GM23248 (cell line): ENCODE data around the gene CASTOR2. TPM values are rescaled to one million over a fixed set of nuclear protein-coding genes. Genes with fewer than 3 reads are reported as not detected.
"Not testable (repeated sequence)": the region's sequence is repeated elsewhere in the genome, so short reads cannot be mapped to it uniquely, and the experiment has no call there.

Experiments used
- DNase-seq: peaks from one replicate; pipeline ENCODE4 v3.0.0-alpha.2; 2015
- H2AFZ ChIP-seq: fragments of 200-600 bp; sonication (generic); 2 replicates; pipeline ENCODE4 v1.6.1; 2016; ENCODE audit warnings: antibody characterized with exemption
- H3F3A ChIP-seq: fragments of 200-600 bp; sonication (generic); 2 replicates; pipeline ENCODE4 v1.6.1; 2016; ENCODE audit warnings: mild to moderate bottlenecking, antibody characterized with exemption, mixed run types; ENCODE audit not compliant: insufficient read depth
- H3K27ac ChIP-seq: fragments of 200-600 bp; sonication (generic); 2 replicates; pipeline ENCODE4 v1.5.1; 2016; ENCODE audit warnings: mild to moderate bottlenecking
- H3K27me3 ChIP-seq: fragments of 200-600 bp; sonication (generic); replicated peaks from 2 replicates; pipeline ENCODE4 v1.6.1; 2016; ENCODE audit warnings: mild to moderate bottlenecking; ENCODE audit not compliant: insufficient read depth
- H3K36me3 ChIP-seq: fragments of 200-600 bp; sonication (generic); 2 replicates; pipeline ENCODE4 v1.6.1; 2016; ENCODE audit warnings: low read depth, mild to moderate bottlenecking
- H3K4me1 ChIP-seq: fragments of 200-600 bp; sonication (generic); 2 replicates; pipeline ENCODE4 v1.6.1; 2016; ENCODE audit warnings: mild to moderate bottlenecking; ENCODE audit not compliant: insufficient read depth
- H3K4me2 ChIP-seq: fragments of 200-600 bp; sonication (generic); one replicate; pipeline ENCODE4 v1.6.1; 2016; ENCODE audit warnings: mild to moderate bottlenecking; ENCODE audit not compliant: unreplicated experiment
- H3K4me3 ChIP-seq: fragments of 200-600 bp; sonication (generic); 2 replicates; pipeline ENCODE4 v1.5.1; 2016; ENCODE audit warnings: mild to moderate bottlenecking
- H3K79me2 ChIP-seq: fragments of 200-600 bp; sonication (generic); 2 replicates; pipeline ENCODE4 v1.6.1; 2016; ENCODE audit warnings: mild to moderate bottlenecking; ENCODE audit not compliant: insufficient read depth
- H3K9ac ChIP-seq: fragments of 200-600 bp; sonication (generic); 2 replicates; pipeline ENCODE4 v1.6.1; 2016; ENCODE audit warnings: mild to moderate bottlenecking
- H3K9me2 ChIP-seq: fragments of 200-600 bp; sonication (generic); 2 replicates; pipeline ENCODE4 v1.6.1; 2016; ENCODE audit warnings: mixed run types, mild to moderate bottlenecking, moderate library complexity; ENCODE audit not compliant: insufficient read depth
- H3K9me3 ChIP-seq: fragments of 200-600 bp; sonication (generic); one replicate; pipeline ENCODE4 v1.6.1; 2017; ENCODE audit warnings: low read depth
- H4K20me1 ChIP-seq: fragments of 200-600 bp; sonication (generic); 2 replicates; pipeline ENCODE4 v1.6.0; 2016; ENCODE audit not compliant: insufficient read depth
- EZH2 ChIP-seq: fragments of 200-600 bp; sonication (generic); IDR thresholded peaks from 2 replicates; pipeline ENCODE4 v1.6.1; 2018; ENCODE audit warnings: antibody characterized with exemption, mild to moderate bottlenecking; ENCODE audit not compliant: insufficient read depth, poor library complexity, severe bottlenecking
- EZH2phosphoT487 ChIP-seq: fragments of 200-600 bp; sonication (generic); IDR thresholded peaks from 2 replicates; pipeline ENCODE4 v1.6.1; 2018; ENCODE audit warnings: antibody characterized with exemption, moderate library complexity, mild to moderate bottlenecking, low read depth; ENCODE audit not compliant: insufficient read depth
- WGBS, 2 experiments: methylation state at CpG; one replicate each; pipeline ENCODE4 v1.1.6; 2015 to 2017; ENCODE audit warnings: low lambda C conversion rate in 2 of 2, low coverage in 1 of 2; ENCODE audit errors: missing lambda C conversion rate in 2 of 2; 5-methylcytosine and 5-hydroxymethylcytosine counted together
- in situ Hi-C: fragments of 300-500 bp; cut with MboI; formaldehyde crosslinking; loops from 2 replicates; pipeline ENCODE4 v1.15.0; 2020
- polyA plus RNA-seq: library from polyadenylated mRNA; unstranded; fragments of >200 nt; fragmentation: Nextera tagmentation; extraction: Ambion mirVana; gene quantifications from 2 replicates; pipeline ENCODE4 v1.2.1, GENCODE V29; 2016
- total RNA-seq: library from RNA; depleted of rRNA; stranded (reverse); fragments of >200 nt; shearing (Covaris generic); gene quantifications from 2 replicates; pipeline ENCODE4 v1.2.3, GENCODE V29; 2014

CASTOR2 gene
- total and polyA plus RNA-seq, 2 experiments from 2014 or later, result 0.70 to 8.4 TPM

GRCh38 chr7:74996361-74996760 lies 31.9 kb downstream of the CASTOR2 start:
- H4K20me1 ChIP-seq, in situ Hi-C loops, DNase-seq: not testable (repeated sequence)

GRCh38 chr7:74997811-74998210 lies 33.3 kb downstream of the CASTOR2 start:
- H3K9me2 ChIP-seq, H3K27ac ChIP-seq, in situ Hi-C loops, H3K27me3 ChIP-seq, H3K9me3 ChIP-seq, H2AFZ ChIP-seq, H3K36me3 ChIP-seq, H4K20me1 ChIP-seq, H3K9ac ChIP-seq, H3K4me2 ChIP-seq, H3F3A ChIP-seq, H3K4me3 ChIP-seq: not testable (repeated sequence)
- Histone ChIP-seq H3K4me1 (peaks cover 13% of the 10 kb centered on the region), H3K79me2 (peaks cover 26% of the 10 kb centered on the region; the same call in 1 of the 2 replicates)
- DNase-seq, result peak; percentile 16
- 36 to 51% methylated on average over 6 to 8 of the region's 8 CpGs for WGBS, 2 experiments

More at GRCh38 chr7:74996361-74996760, 31.9 kb downstream of the CASTOR2 start:
- 90% methylated on average over 5 of the region's 5 CpGs for WGBS, 2 experiments
- H3K27ac ChIP-seq, H3K9me2 ChIP-seq, H3K36me3 ChIP-seq, H3F3A ChIP-seq, H3K9ac ChIP-seq, H3K4me3 ChIP-seq, H3K27me3 ChIP-seq, H3K9me3 ChIP-seq, H3K4me2 ChIP-seq, H2AFZ ChIP-seq: not testable (repeated sequence)
- Histone ChIP-seq H3K79me2 (peaks cover 26% of the 10 kb centered on the region; the same call in 1 of the 2 replicates), H3K4me1 (peaks cover 13% of the 10 kb centered on the region)

GRCh38 chr7:75001356-75001755 lies 36.9 kb downstream of the CASTOR2 start:
- H3K27me3 ChIP-seq, H4K20me1 ChIP-seq, H3K4me3 ChIP-seq, H3F3A ChIP-seq, H3K27ac ChIP-seq, H3K9me2 ChIP-seq, H3K4me2 ChIP-seq, in situ Hi-C loops, H3K36me3 ChIP-seq, H3K9ac ChIP-seq, H3K9me3 ChIP-seq, DNase-seq, H2AFZ ChIP-seq, H3K4me1 ChIP-seq: not testable (repeated sequence)
- H3K79me2 ChIP-seq, result peaks cover 24% of the 10 kb centered on the region
- WGBS, 2 experiments, result 93 to 94% methylated on average over 8 of the region's 8 CpGs

GRCh38 chr7:75010036-75010435 lies 45.5 kb downstream of the CASTOR2 start:
- Histone ChIP-seq H3K27ac (no peak overlapping the region), H3K36me3 (no peaks in the 10 kb centered on the region), H2AFZ (no peak overlapping the region), H3K27me3 (no peaks in the 10 kb centered on the region), H3K79me2 (no peaks in the 10 kb centered on the region), H3K4me3 (no peak overlapping the region), H3K4me2 (no peak overlapping the region), H3K4me1 (no peaks in the 10 kb centered on the region), H3F3A (no peaks in the 10 kb centered on the region), H3K9me3 (no peaks in the 10 kb centered on the region), H4K20me1 (peaks cover 5% of the 10 kb centered on the region), H3K9me2 (no peaks in the 10 kb centered on the region), H3K9ac (no peak overlapping the region)
- in situ Hi-C loops, result no loop called here
- 100% methylated on average over 2 of the region's 2 CpGs for WGBS, 2 experiments
- TF ChIP-seq EZH2phosphoT487 (no peak), EZH2 (no peak)
- no peak for DNase-seq

- H3K4me3 ChIP-seq, result no peak overlapping the region
- no peaks in the 10 kb centered on the region for H3K27me3 ChIP-seq
- H3F3A ChIP-seq, result no peaks in the 10 kb centered on the region
- H3K9me2 ChIP-seq, result no peaks in the 10 kb centered on the region
- H3K9ac ChIP-seq, result no peak overlapping the region
- no peaks in the 10 kb centered on the region for H3K79me2 ChIP-seq
- no peak overlapping the region for H3K27ac ChIP-seq
- in situ Hi-C loops, result no loop called here
- WGBS, 2 experiments, result 92 to 97% methylated on average over 18 of the region's 18 CpGs
- H3K4me2 ChIP-seq, result no peak overlapping the region
- no peaks in the 10 kb centered on the region for H3K36me3 ChIP-seq
- no peaks in the 10 kb centered on the region for H4K20me1 ChIP-seq
- H3K9me3 ChIP-seq, result no peaks in the 10 kb centered on the region
- no peak for DNase-seq
- no peaks in the 10 kb centered on the region for H3K4me1 ChIP-seq
- TF ChIP-seq EZH2phosphoT487 (no peak), EZH2 (no peak)
- H2AFZ ChIP-seq, result no peak overlapping the region
Measured at GRCh38 chr7:75017832-75018231, 53.3 kb downstream of the CASTOR2 start.
